GM21367 (cell line): ENCODE results near the gene RALBP1.

Source experiments
- ATAC-seq: cut with Tn5 transposase; IDR thresholded peaks from one replicate; pipeline ENCODE4 v1.9.1; 2021; ENCODE audit not compliant: unreplicated experiment

RALBP1 gene

GRCh38 chr18:9507565-9508088 is 32.3 kb downstream of the RALBP1 start:
- no peak for ATAC-seq

- no peak for ATAC-seq
These were observed 33.2 kb downstream of the RALBP1 start for GRCh38 chr18:9508446-9509025.

- ATAC-seq = no peak
These were observed 38.7 kb downstream of the RALBP1 start for GRCh38 chr18:9513971-9514512.

GRCh38 chr18:9516437-9517064 is 41.2 kb downstream of the RALBP1 start:
- no peak for ATAC-seq

GRCh38 chr18:9517869-9518268 is 42.6 kb downstream of the RALBP1 start:
- ATAC-seq = no peak

GRCh38 chr18:9519399-9519798 is 44.1 kb downstream of the RALBP1 start:
- no peak for ATAC-seq

GRCh38 chr18:9520666-9521065 is 45.4 kb downstream of the RALBP1 start:
- no peak for ATAC-seq

- ATAC-seq = no peak
These were observed 46.5 kb downstream of the RALBP1 start for GRCh38 chr18:9521770-9522169.

GRCh38 chr18:9522952-9523351 is 47.6 kb downstream of the RALBP1 start:
- ATAC-seq = no peak

GRCh38 chr18:9526458-9526857 is 51.1 kb downstream of the RALBP1 start:
- no peak for ATAC-seq

GRCh38 chr18:9530226-9531009 is 55.1 kb downstream of the RALBP1 start:
- no peak for ATAC-seq

- no peak for ATAC-seq
These were observed 56.6 kb downstream of the RALBP1 start for GRCh38 chr18:9531791-9532410.

GRCh38 chr18:9534844-9535243 is 59.5 kb downstream of the RALBP1 start:
- no peak for ATAC-seq

- ATAC-seq = no peak
These were observed 60.2 kb downstream of the RALBP1 start for GRCh38 chr18:9535430-9535991.

GRCh38 chr18:9536354-9537152 is 61.2 kb downstream of the RALBP1 start:
- no peak for ATAC-seq

- ATAC-seq = no peak
These were observed 62.4 kb downstream of the RALBP1 start for GRCh38 chr18:9537677-9538076.

- no peak for ATAC-seq
These were observed 64.0 kb downstream of the RALBP1 start for GRCh38 chr18:9539283-9539682.

GRCh38 chr18:9539938-9540337 is 64.6 kb downstream of the RALBP1 start:
- no peak for ATAC-seq

- ATAC-seq = no peak
These were observed 67.6 kb downstream of the RALBP1 start for GRCh38 chr18:9542924-9543323.

- ATAC-seq = no peak
These were observed 69.7 kb downstream of the RALBP1 start for GRCh38 chr18:9545029-9545428.
